B cell (primary cell): ENCODE data around the gene VAPB. TPM values are rescaled to one million over a fixed set of nuclear protein-coding genes. Genes with fewer than 3 reads are reported as not detected.

Experiments used
- ATAC-seq: fragments of 200-7000 bp; cut with Tn5 transposase; one replicate; pipeline ENCODE4 v1.10.0; 2021; ENCODE audit warnings: low read depth, mild to moderate bottlenecking, moderate number of reproducible peaks, moderate library complexity
- CTCF ChIA-PET: fragments of 350-600 bp; sonication (Branson Sonifier 250); formaldehyde crosslinking; loops from one replicate; lab custom pipeline; 2021; ENCODE audit warnings: antibody characterized with exemption, inconsistent platforms; lab: Charles Lee
- POLR2A ChIA-PET: fragments of 350-600 bp; sonication (Branson Sonifier 250); formaldehyde crosslinking; loops from one replicate; lab custom pipeline; 2021; ENCODE audit warnings: antibody characterized with exemption; lab: Charles Lee
- DNase-seq: peaks from one replicate; pipeline ENCODE4 v3.0.0; 2013
- H2AFZ ChIP-seq: 2 replicates; pipeline ENCODE4 v1.6.1; 2012; ENCODE audit warnings: mild to moderate bottlenecking, low read depth, low read length; ENCODE audit not compliant: insufficient read depth, poor library complexity, severe bottlenecking
- H3K27ac ChIP-seq, 2 donors: 1 replicate in 1 of 2; 2 replicates in 1 of 2; pipeline ENCODE4 v1.5.1; 2012 to 2013; ENCODE audit warnings: low read length in 2 of 2, mild to moderate bottlenecking in 2 of 2, moderate library complexity in 1 of 2
- H3K27me3 ChIP-seq, 4 experiments: fragments of 200-600 bp in 1 of 4; sonication (generic) in 1 of 4; replicated peaks in 1 of 4; 1 replicate in 2 of 4; 2 replicates in 2 of 4; pipeline versions ENCODE4 v1.6.1 to v1.7.0; 2013 to 2016; ENCODE audit warnings: low read length in 3 of 4, mild to moderate bottlenecking in 2 of 4, mixed read lengths in 1 of 4, moderate library complexity in 1 of 4; ENCODE audit not compliant: insufficient read depth in 4 of 4, control insufficient read depth in 3 of 4; ENCODE audit errors: control extremely low read depth in 1 of 4
- H3K36me3 ChIP-seq, 2 experiments: replicated peaks in 1 of 2; 1 replicate in 1 of 2; 2 replicates in 1 of 2; pipeline versions ENCODE4 v1.6.1 to v1.7.1; 2013; ENCODE audit warnings: low read length in 1 of 2; ENCODE audit not compliant: insufficient read depth in 2 of 2, control insufficient read depth in 1 of 2; ENCODE audit errors: control extremely low read depth in 1 of 2, extremely low read depth in 1 of 2
- H3K4me1 ChIP-seq, 2 donors: fragments of 200-600 bp in 1 of 2; sonication (generic) in 1 of 2; 1 replicate in 1 of 2; 2 replicates in 1 of 2; pipeline versions ENCODE4 v1.5.1 to v1.6.1; 2013 to 2017; ENCODE audit warnings: low read length in 2 of 2; ENCODE audit not compliant: control insufficient read depth in 2 of 2, insufficient read depth in 2 of 2
- H3K4me2 ChIP-seq: replicated peaks from 2 replicates; pipeline ENCODE3; 2012; ENCODE audit warnings: mild to moderate bottlenecking, low read depth, low read length; ENCODE audit not compliant: poor library complexity, severe bottlenecking
- H3K4me3 ChIP-seq, 5 experiments: fragments of 200-600 bp in 1 of 5; sonication (generic) in 1 of 5; 1 replicate in 3 of 5; 2 replicates in 2 of 5; pipeline versions ENCODE4 v1.5.1 to v1.7.0; 2011 to 2016; ENCODE audit warnings: low read length in 4 of 5, mild to moderate bottlenecking in 4 of 5, low read depth in 2 of 5, control low read depth in 1 of 5, moderate library complexity in 1 of 5; ENCODE audit not compliant: insufficient read depth in 1 of 5; ENCODE audit errors: control extremely low read depth in 1 of 5, extremely low read depth in 1 of 5
- H3K79me2 ChIP-seq: fragments of 200-600 bp; sonication (generic); one replicate; pipeline ENCODE4 v1.6.0; 2016; ENCODE audit warnings: low read length; ENCODE audit not compliant: control insufficient read depth, insufficient read depth
- H3K9ac ChIP-seq: fragments of 200-600 bp; sonication (generic); 2 replicates; pipeline ENCODE4 v1.6.1; 2017; ENCODE audit warnings: mild to moderate bottlenecking, low read length, moderate library complexity
- H3K9me3 ChIP-seq, 3 donors: one replicate each; pipeline versions ENCODE4 v1.6.1 to v1.7.1; 2013; ENCODE audit warnings: low read length in 2 of 3; ENCODE audit not compliant: control insufficient read depth in 2 of 3, insufficient read depth in 1 of 3; ENCODE audit errors: control extremely low read depth in 1 of 3
- H4K20me1 ChIP-seq: 2 replicates; pipeline ENCODE4 v1.6.0; 2012; ENCODE audit warnings: mild to moderate bottlenecking, low read length; ENCODE audit not compliant: insufficient read depth, control insufficient read depth, poor library complexity, severe bottlenecking
- H3K27ac Mint-ChIP-seq: one replicate; pipeline ENCODE4 v1.8.0; 2021; ENCODE audit warnings: mixed read lengths
- H3K27me3 Mint-ChIP-seq: one replicate; pipeline ENCODE4 v1.8.0; 2021; ENCODE audit warnings: mixed read lengths
- H3K4me1 Mint-ChIP-seq: one replicate; pipeline ENCODE4 v1.8.0; 2021; ENCODE audit warnings: mixed read lengths
- H3K4me3 Mint-ChIP-seq: one replicate; pipeline ENCODE4 v1.8.0; 2021; ENCODE audit warnings: mixed read lengths
- H3K9me3 Mint-ChIP-seq: one replicate; pipeline ENCODE4 v1.8.0; 2022; ENCODE audit warnings: mixed read lengths; ENCODE audit not compliant: insufficient read depth
- EZH2 ChIP-seq: IDR thresholded peaks from 2 replicates; pipeline ENCODE4 v1.6.1; 2012; ENCODE audit warnings: borderline replicate concordance, low read depth, mild to moderate bottlenecking, moderate library complexity, low read length; ENCODE audit not compliant: insufficient read depth, poor library complexity, severe bottlenecking
- WGBS: methylation state at CpG from one replicate; pipeline ENCODE4 v1.1.5; 2013; ENCODE audit warnings: missing lambda C conversion rate; ENCODE audit not compliant: insufficient coverage; 5-methylcytosine and 5-hydroxymethylcytosine counted together
- intact Hi-C: fragments of 100-400 bp; cut with micrococcal nuclease; formaldehyde crosslinking; loops from one replicate; pipeline ENCODE4 v1.10.0; 2022
- polyA plus RNA-seq: library from polyadenylated mRNA; depleted of rRNA; stranded (reverse); fragments of >200 nt; gene quantifications from 2 replicates; pipeline ENCODE4 v1.2.3, GENCODE V29; 2012
- total RNA-seq, 2 donors: library from RNA; stranded (reverse); fragments of 120-200 nt in 1 of 2; gene quantifications; 1 replicate in 1 of 2; 2 replicates in 1 of 2; pipeline versions ENCODE4 v1.2.3 to v1.2.4, GENCODE V29; 2013 to 2022
- TF ChIP-seq, protein P1 (sequence below): fragments of 200-600 bp; IDR thresholded peaks from one replicate; pipeline ENCODE4 v1.8.0; 2022; ENCODE audit warnings: antibody characterized with exemption, mild to moderate bottlenecking

VAPB gene
- total and polyA plus RNA-seq, 2 donors (not counting 1 experiment from before 2014, with no cell fraction given) = 19.5 to 26.4 TPM

GRCh38 chr20:58392286-58392685 lies 3.3 kb downstream of the VAPB start:
- Mint-ChIP-seq H3K27me3 (no peaks in the 10 kb centered on the region), H3K9me3 (no peaks in the 10 kb centered on the region), H3K4me1 (peaks cover 56% of the 10 kb centered on the region), H3K27ac (no peak overlapping the region), H3K4me3 (peak overlapping the region; percentile 34)
- Histone ChIP-seq H3K79me2 (peaks cover 81% of the 10 kb centered on the region), H3K27me3 (no peaks in the 10 kb centered on the region), H3K9ac (no peak overlapping the region), H2AFZ (no peak overlapping the region), H3K4me2 (no peak overlapping the region), H3K36me3 (peaks cover 0 to 6% of the 10 kb centered on the region in 2 experiments), H3K9me3 (no peaks in the 10 kb centered on the region), H3K27ac (peak overlapping the region in 1 of 2 donors; percentile 5), H4K20me1 (peaks cover 52% of the 10 kb centered on the region), H3K4me3 (no peak overlapping the region), H3K4me1 (peaks cover 21 to 24% of the 10 kb centered on the region in 2 donors)
- TF ChIP-seq, protein P1, sequence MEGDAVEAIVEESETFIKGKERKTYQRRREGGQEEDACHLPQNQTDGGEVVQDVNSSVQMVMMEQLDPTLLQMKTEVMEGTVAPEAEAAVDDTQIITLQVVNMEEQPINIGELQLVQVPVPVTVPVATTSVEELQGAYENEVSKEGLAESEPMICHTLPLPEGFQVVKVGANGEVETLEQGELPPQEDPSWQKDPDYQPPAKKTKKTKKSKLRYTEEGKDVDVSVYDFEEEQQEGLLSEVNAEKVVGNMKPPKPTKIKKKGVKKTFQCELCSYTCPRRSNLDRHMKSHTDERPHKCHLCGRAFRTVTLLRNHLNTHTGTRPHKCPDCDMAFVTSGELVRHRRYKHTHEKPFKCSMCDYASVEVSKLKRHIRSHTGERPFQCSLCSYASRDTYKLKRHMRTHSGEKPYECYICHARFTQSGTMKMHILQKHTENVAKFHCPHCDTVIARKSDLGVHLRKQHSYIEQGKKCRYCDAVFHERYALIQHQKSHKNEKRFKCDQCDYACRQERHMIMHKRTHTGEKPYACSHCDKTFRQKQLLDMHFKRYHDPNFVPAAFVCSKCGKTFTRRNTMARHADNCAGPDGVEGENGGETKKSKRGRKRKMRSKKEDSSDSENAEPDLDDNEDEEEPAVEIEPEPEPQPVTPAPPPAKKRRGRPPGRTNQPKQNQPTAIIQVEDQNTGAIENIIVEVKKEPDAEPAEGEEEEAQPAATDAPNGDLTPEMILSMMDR = no peak
- no peak for TF ChIP-seq EZH2
- 100% methylated on average over 2 of the region's 4 CpGs for WGBS
- intact Hi-C loops = no loop called here
- DNase-seq (no peak), ATAC-seq (no peak)
- ChIA-PET CTCF (no interaction called here), POLR2A (no interaction called here)

DNA sequence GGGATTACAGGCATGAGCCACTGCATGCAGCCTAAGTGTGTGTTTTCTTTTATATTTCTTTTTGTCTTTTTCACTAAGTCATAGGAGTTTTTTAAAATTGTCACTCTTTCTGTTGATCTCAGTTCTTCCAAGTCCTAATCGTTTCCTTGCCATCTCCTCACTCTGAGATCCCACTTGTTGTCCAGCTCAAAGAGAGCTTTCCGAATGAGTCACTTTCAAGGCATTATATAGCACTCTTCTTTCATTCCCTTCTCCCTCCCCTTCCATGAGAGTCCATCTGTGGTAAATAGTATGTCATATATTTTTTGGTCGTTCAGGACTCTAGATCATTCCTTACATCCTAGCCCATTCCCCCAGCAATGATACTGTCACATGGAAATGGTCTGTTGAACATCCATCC lies 4.3 kb downstream of the VAPB start:
- Histone ChIP-seq H3K9ac (no peak overlapping the region), H3K27me3 (no peaks in the 10 kb centered on the region), H3K36me3 (peaks cover 0 to 6% of the 10 kb centered on the region in 2 experiments), H3K4me1 (peaks cover 24 to 30% of the 10 kb centered on the region in 2 donors), H4K20me1 (peaks cover 61% of the 10 kb centered on the region), H3K4me3 (no peak overlapping the region), H3K79me2 (peaks cover 91% of the 10 kb centered on the region), H2AFZ (no peak overlapping the region), H3K4me2 (no peak overlapping the region), H3K9me3 (no peaks in the 10 kb centered on the region), H3K27ac (no peak overlapping the region)
- H3K27me3 Mint-ChIP-seq = no peaks in the 10 kb centered on the region
- TF ChIP-seq, protein P1 = no peak
- TF ChIP-seq EZH2 = no peak
- intact Hi-C loops = no loop called here
- H3K9me3 Mint-ChIP-seq = no peaks in the 10 kb centered on the region
- CTCF ChIA-PET = no interaction called here
- POLR2A ChIA-PET = no interaction called here
- H3K27ac Mint-ChIP-seq = no peak overlapping the region
- no CpG with 5 or more reads among the region's 3 CpGs for WGBS
- no peak for ATAC-seq
- peaks cover 66% of the 10 kb centered on the region for H3K4me1 Mint-ChIP-seq
- no peak for DNase-seq
- no peak overlapping the region for H3K4me3 Mint-ChIP-seq
